ENCODE results near the gene PEX11B. TPM values are rescaled to one million over a fixed set of nuclear protein-coding genes. Genes with fewer than 3 reads are reported as not detected.

The PEX11B gene
- total and polyA plus RNA-seq, 2 of the 8 experiments (the other 6 are each of a cell fraction or from before 2014, with no cell fraction given), result 9.1 to 15.1 TPM

GRCh38 chr1:145959333-145959732 is 40.8 kb upstream of the PEX11B start:
- Histone ChIP-seq H2BK5ac (ENCODE audit: low read depth, low read length) (no peak overlapping the region), H3K23me2 (ENCODE audit: low read depth, low read length) (peaks cover 25% of the 10 kb centered on the region), H3K23ac (ENCODE audit: insufficient read length) (no peak overlapping the region), H3K14ac (ENCODE audit: insufficient read length) (no peak overlapping the region), H3K4me1 (replicated peaks in 1 of 4; ENCODE audit: control insufficient read depth in 3 of 4, insufficient read depth in 4 of 4, low read length in 3 of 4) (peaks cover 0 to 20% (median 11%) of the 10 kb centered on the region in 4 experiments; a peak in 6 of 7 replicates), H3K27ac (ENCODE audit: low read depth, low read length) (no peak overlapping the region), H3K4me2 (ENCODE audit: insufficient read depth in 1 of 2, low read depth in 2 of 2, low read length in 2 of 2) (no peak overlapping the region; a peak in 1 of 4 replicates), H2BK15ac (ENCODE audit: low read length) (no peak overlapping the region), H3K36me3 (ENCODE audit: control insufficient read depth in 2 of 4, insufficient read depth in 4 of 4, low read length in 3 of 4) (no peaks in the 10 kb centered on the region), H4K8ac (ENCODE audit: extremely low read depth, insufficient read depth, low read length) (no peak overlapping the region), H3K4me3 (ENCODE audit: extremely low read depth in 1 of 4, insufficient read depth in 2 of 4, low read depth in 3 of 4, low read length in 4 of 4) (no peak overlapping the region), H2AFZ (ENCODE audit: low read length) (no peak overlapping the region), H3K79me1 (ENCODE audit: low read depth, low read length) (no peaks in the 10 kb centered on the region), H2AK5ac (ENCODE audit: low read depth, low read length) (no peak overlapping the region), H4K20me1 (replicated peaks in 1 of 2; ENCODE audit: control insufficient read depth in 1 of 2, insufficient read depth in 2 of 2, low read length in 2 of 2) (peaks cover 0 to 2% of the 10 kb centered on the region in 2 experiments), H3K79me2 (ENCODE audit: control insufficient read depth in 1 of 2, insufficient read depth in 2 of 2, low read length in 2 of 2) (no peaks in the 10 kb centered on the region), H2BK20ac (ENCODE audit: low read length) (no peak overlapping the region), H3K9ac (replicated peaks in 1 of 4; ENCODE audit: extremely low read depth in 1 of 4, low read depth in 3 of 4, low read length in 3 of 4) (no peak overlapping the region), H3K18ac (ENCODE audit: extremely low read depth, low read length) (no peak overlapping the region), H3K27me3 (replicated peaks in 1 of 4; ENCODE audit: control insufficient read depth in 3 of 4, extremely low read depth in 1 of 4, insufficient read depth in 3 of 4, low read length in 3 of 4) (peaks cover 25 to 82% (median 67%) of the 10 kb centered on the region in 4 experiments), H3K9me3 (ENCODE audit: insufficient read depth in 2 of 2, low read depth in 1 of 2, low read length in 1 of 2) (no peaks in the 10 kb centered on the region), H3K4ac (replicated peaks; ENCODE audit: insufficient read length, low read depth, low read length) (no peak overlapping the region), H2BK12ac (ENCODE audit: low read depth, low read length) (no peak overlapping the region), H4K5ac (ENCODE audit: insufficient read length, low read depth, low read length) (no peak overlapping the region), H4K91ac (replicated peaks; ENCODE audit: insufficient read length, low read length) (no peak overlapping the region), H3K56ac (replicated peaks; ENCODE audit: insufficient read length, low read depth, low read length) (no peak overlapping the region), H2BK120ac (replicated peaks; ENCODE audit: low read depth, low read length) (no peak overlapping the region)
- POLR2A ChIA-PET (ENCODE audit: partially characterized antibody), result interaction anchor here (5.3 kb wide), 1 partner anchor 32 kb away, joined by 31 read pairs; the partner anchor contains the start of gene RBM8A
- CTCF ChIA-PET (ENCODE audit: partially characterized antibody), result interaction anchor here (1.1 to 3.4 kb wide), 4 partner anchors 32 to 114 kb away, joined by 3 to 18 read pairs (median 13); partner anchors contain the start of genes ITGA10, NUDT17 and RBM8A
- TF ChIP-seq CTCF (IDR thresholded peaks at IDR 0.05; ENCODE audit: control extremely low read depth in 1 of 3, insufficient read depth in 1 of 3, low read depth in 1 of 3, low read length in 3 of 3), result no peak
- TF ChIP-seq SP4 (IDR thresholded peaks at IDR 0.05; ENCODE audit: low read length), result no peak
- TF ChIP-seq CREB1 (IDR thresholded peaks at IDR 0.05), result no peak
- no peak for TF ChIP-seq FOSL1 (IDR thresholded peaks at IDR 0.05; ENCODE audit: insufficient read depth, low read depth, low read length)
- TF ChIP-seq NRF1 (IDR thresholded peaks at IDR 0.05; ENCODE audit: low read depth, low read length), result no peak
- TF ChIP-seq ATF2 (IDR thresholded peaks at IDR 0.05; ENCODE audit: low read length), result no peak
- no peak for TF ChIP-seq KDM5A (IDR thresholded peaks at IDR 0.05; ENCODE audit: low read length)
- TF ChIP-seq PHF8 (conservative IDR thresholded peaks at IDR 0.05; ENCODE audit: low read depth, low read length), result no peak
- DNase-seq (ENCODE audit: low read depth in 1 of 2, low spot score in 2 of 2) (no peak), FAIRE-seq (no peak)
